ENCODE data around the gene UBE3A. TPM values are rescaled to one million over a fixed set of nuclear protein-coding genes. Genes with fewer than 3 reads are reported as not detected.

Gene UBE3A
- total and polyA plus RNA-seq, 2 experiments from 2014 or later = 85.5 to 96.7 TPM

- Histone ChIP-seq H3K4me2 (no peak overlapping the region), H3K27me3 (no peaks in the 10 kb centered on the region)
- WGBS (ENCODE audit: low lambda C conversion rate, missing lambda C conversion rate) = 92% methylated on average over 1 of the region's 1 CpG
Observed at GRCh38 chr15:25450163-25450562, 11.3 kb upstream of the UBE3A start.

DNA sequence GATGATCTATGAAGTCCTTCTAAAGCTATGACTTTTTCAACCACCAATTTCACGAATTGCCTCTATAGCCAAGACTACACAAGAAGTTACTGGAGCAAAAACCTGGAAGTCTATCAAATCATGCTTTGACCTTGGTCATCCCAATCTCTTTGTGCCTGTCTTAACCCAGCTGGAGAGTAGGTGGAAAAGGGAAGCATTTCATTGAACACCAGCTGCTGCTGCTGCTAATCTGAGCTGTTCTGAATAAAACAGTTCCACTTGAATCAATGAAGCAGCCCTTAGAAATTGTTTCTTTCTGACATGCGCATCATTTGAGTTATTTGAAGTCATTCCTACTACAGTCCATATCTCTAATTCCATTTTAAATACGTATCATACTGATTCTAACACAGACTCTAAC, 7.3 kb upstream of the UBE3A start:
- Histone ChIP-seq H3K4me3 (no peak overlapping the region), H3K27me3 (no peaks in the 10 kb centered on the region), H3K4me1 (ENCODE audit: insufficient read depth) (no peaks in the 10 kb centered on the region), H2AFZ (no peak overlapping the region), H3K4me2 (no peak overlapping the region), H3K27ac (no peak overlapping the region), H3K79me2 (no peaks in the 10 kb centered on the region), H4K20me1 (ENCODE audit: insufficient read depth, poor library complexity, severe bottlenecking) (no peaks in the 10 kb centered on the region), H3K9me2 (replicated peaks; ENCODE audit: insufficient read depth) (no peaks in the 10 kb centered on the region), H3K9me3 (ENCODE audit: low read depth) (no peaks in the 10 kb centered on the region), H3K36me3 (replicated peaks; ENCODE audit: insufficient read depth, low read depth) (no peaks in the 10 kb centered on the region)
- no peak for DNase-seq (ENCODE audit: low spot score)
- TF ChIP-seq CTCF (IDR thresholded peaks at IDR 0.05; ENCODE audit: poor library complexity) (no peak), EZH2 (IDR thresholded peaks at IDR 0.05; ENCODE audit: borderline replicate concordance) (no peak), EZH2phosphoT487 (IDR thresholded peaks at IDR 0.05; ENCODE audit: low read depth, severe bottlenecking, unreplicated experiment) (no peak)
- 92% methylated on average over 3 of the region's 3 CpGs for WGBS (ENCODE audit: low lambda C conversion rate, missing lambda C conversion rate)

More at GRCh38 chr15:25450163-25450562, 11.3 kb upstream of the UBE3A start:
- Histone ChIP-seq H3K36me3 (replicated peaks; ENCODE audit: insufficient read depth, low read depth) (no peaks in the 10 kb centered on the region), H2AFZ (no peak overlapping the region), H3K4me1 (ENCODE audit: insufficient read depth) (no peaks in the 10 kb centered on the region), H3K4me3 (no peak overlapping the region), H4K20me1 (ENCODE audit: insufficient read depth, poor library complexity, severe bottlenecking) (no peaks in the 10 kb centered on the region), H3K9me3 (ENCODE audit: low read depth) (no peaks in the 10 kb centered on the region), H3K79me2 (no peaks in the 10 kb centered on the region), H3K9me2 (replicated peaks; ENCODE audit: insufficient read depth) (no peaks in the 10 kb centered on the region), H3K27ac (no peak overlapping the region)
- DNase-seq (ENCODE audit: low spot score) = no peak
- TF ChIP-seq EZH2phosphoT487 (IDR thresholded peaks at IDR 0.05; ENCODE audit: low read depth, severe bottlenecking, unreplicated experiment) = no peak
- no peak for TF ChIP-seq EZH2 (IDR thresholded peaks at IDR 0.05; ENCODE audit: borderline replicate concordance)
- TF ChIP-seq CTCF (IDR thresholded peaks at IDR 0.05; ENCODE audit: poor library complexity) = no peak

- H2AFZ ChIP-seq = no peak overlapping the region
- no peak for DNase-seq (ENCODE audit: low spot score)
- no peak overlapping the region for H3K27ac ChIP-seq
- H4K20me1 ChIP-seq (ENCODE audit: insufficient read depth, poor library complexity, severe bottlenecking) = no peaks in the 10 kb centered on the region
- no peak for TF ChIP-seq CTCF (IDR thresholded peaks at IDR 0.05; ENCODE audit: poor library complexity)
- TF ChIP-seq EZH2phosphoT487 (IDR thresholded peaks at IDR 0.05; ENCODE audit: low read depth, severe bottlenecking, unreplicated experiment) = no peak
- TF ChIP-seq EZH2 (IDR thresholded peaks at IDR 0.05; ENCODE audit: borderline replicate concordance) = no peak
- no peaks in the 10 kb centered on the region for H3K27me3 ChIP-seq
- H3K4me2 ChIP-seq = no peak overlapping the region
- 82% methylated on average over 4 of the region's 4 CpGs for whole genome bisulfite sequencing (ENCODE audit: low lambda C conversion rate, missing lambda C conversion rate)
- no peaks in the 10 kb centered on the region for H3K79me2 ChIP-seq
- H3K9me2 ChIP-seq (replicated peaks; ENCODE audit: insufficient read depth) = no peaks in the 10 kb centered on the region
- no peaks in the 10 kb centered on the region for H3K9me3 ChIP-seq (ENCODE audit: low read depth)
- no peak overlapping the region for H3K4me3 ChIP-seq
- no peaks in the 10 kb centered on the region for H3K4me1 ChIP-seq (ENCODE audit: insufficient read depth)
- no peaks in the 10 kb centered on the region for H3K36me3 ChIP-seq (replicated peaks; ENCODE audit: insufficient read depth, low read depth)
Observed at GRCh38 chr15:25445412-25445811, 6.6 kb upstream of the UBE3A start.

GRCh38 chr15:25441111-25441510, 2.3 kb upstream of the UBE3A start:
- DNase-seq (ENCODE audit: low spot score) = no peak
- Histone ChIP-seq H3K27ac (no peak overlapping the region), H4K20me1 (ENCODE audit: insufficient read depth, poor library complexity, severe bottlenecking) (peaks cover 18% of the 10 kb centered on the region), H3K27me3 (no peaks in the 10 kb centered on the region), H3K4me1 (ENCODE audit: insufficient read depth) (no peaks in the 10 kb centered on the region), H2AFZ (no peak overlapping the region), H3K79me2 (peaks cover 26% of the 10 kb centered on the region), H3K9me3 (ENCODE audit: low read depth) (no peaks in the 10 kb centered on the region), H3K9me2 (replicated peaks; ENCODE audit: insufficient read depth) (no peaks in the 10 kb centered on the region), H3K4me3 (no peak overlapping the region), H3K36me3 (replicated peaks; ENCODE audit: insufficient read depth, low read depth) (no peaks in the 10 kb centered on the region), H3K4me2 (no peak overlapping the region)
- TF ChIP-seq EZH2 (IDR thresholded peaks at IDR 0.05; ENCODE audit: borderline replicate concordance) (no peak), EZH2phosphoT487 (IDR thresholded peaks at IDR 0.05; ENCODE audit: low read depth, severe bottlenecking, unreplicated experiment) (no peak), CTCF (IDR thresholded peaks at IDR 0.05; ENCODE audit: poor library complexity) (no peak)
